HEK293 (cell line): ENCODE results near the gene PDK4.

ENCODE experiments used
- CTCF ChIA-PET: fragments of 350-600 bp; formaldehyde crosslinking; extraction: SDS; loops from one replicate; lab custom pipeline; 2021; ENCODE audit warnings: antibody characterized with exemption; lab: Yijun Ruan, JAX
- POLR2A ChIA-PET: fragments of 300-600 bp; formaldehyde crosslinking; extraction: SDS; loops from one replicate; lab custom pipeline; 2020; ENCODE audit warnings: antibody characterized with exemption, inconsistent platforms; lab: Yijun Ruan, JAX
- H3K27ac ChIP-seq: fragments of 200-500 bp; sonication (Bioruptor generic); 2 replicates; pipeline ENCODE4 v1.5.1; 2014; ENCODE audit warnings: low read depth, low read length, control low read depth, inconsistent platforms; ENCODE audit errors: extremely low read depth
- H3K36me3 ChIP-seq, 2 experiments: fragments of 200-500 bp in 1 of 2; sonication (Bioruptor generic) in 1 of 2; 1 replicate in 1 of 2; 2 replicates in 1 of 2; pipeline ENCODE4 v1.5.1; 2014 to 2017; ENCODE audit warnings: inconsistent platforms in 2 of 2, low read length in 2 of 2; ENCODE audit not compliant: control insufficient read depth in 2 of 2, insufficient read depth in 1 of 2
- H3K4me1 ChIP-seq: fragments of 200-500 bp; sonication (Bioruptor generic); 2 replicates; pipeline ENCODE4 v1.5.1; 2014; ENCODE audit warnings: mild to moderate bottlenecking, low read length, inconsistent platforms; ENCODE audit not compliant: control insufficient read depth, insufficient read depth
- H3K4me3 ChIP-seq: 2 replicates; pipeline ENCODE4 v1.5.1; 2011; ENCODE audit warnings: low read depth, mild to moderate bottlenecking, control low read depth, low read length, moderate library complexity
- H3K9me3 ChIP-seq: fragments of 200-500 bp; sonication (Bioruptor generic); 2 replicates; pipeline ENCODE4 v1.5.1; 2014; ENCODE audit warnings: low read depth, low read length, inconsistent platforms; ENCODE audit not compliant: control insufficient read depth, insufficient read depth
- HOXC10 ChIP-seq: sonication (generic); formaldehyde crosslinking; IDR thresholded peaks from 2 replicates; pipeline ENCODE4 v1.8.1; 2023; ENCODE audit warnings: mild to moderate bottlenecking, missing genetic modification reagents
- MEIS1 ChIP-seq: sonication (generic); formaldehyde crosslinking; IDR thresholded peaks from 2 replicates; pipeline ENCODE4 v1.8.1; 2022; ENCODE audit warnings: missing genetic modification reagents, mild to moderate bottlenecking, borderline replicate concordance
- SP2 ChIP-seq: fragments of 450-650 bp; formaldehyde crosslinking; IDR thresholded peaks from 2 replicates; pipeline ENCODE4 v1.5.1; 2016; ENCODE audit warnings: missing biosample characterization, missing genetic modification characterization
- SP7 ChIP-seq: fragments of 450-650 bp; formaldehyde crosslinking; IDR thresholded peaks from 2 replicates; pipeline ENCODE4 v1.5.1; 2016; ENCODE audit warnings: missing biosample characterization, missing genetic modification characterization
- ZNF19 ChIP-seq: fragments of 450-650 bp; formaldehyde crosslinking; IDR thresholded peaks from 2 replicates; pipeline ENCODE4; 2016; ENCODE audit warnings: missing biosample characterization, missing genetic modification characterization, low read depth
- ZNF202 ChIP-seq: fragments of 450-650 bp; formaldehyde crosslinking; IDR thresholded peaks from 2 replicates; pipeline ENCODE4 v1.5.1; 2016; ENCODE audit warnings: missing biosample characterization, missing genetic modification characterization, borderline replicate concordance
- ZNF23 ChIP-seq: fragments of 450-650 bp; formaldehyde crosslinking; IDR thresholded peaks from 2 replicates; pipeline ENCODE4 v1.5.1; 2016; ENCODE audit warnings: missing biosample characterization, missing genetic modification characterization, borderline replicate concordance
- ZNF266 ChIP-seq: fragments of 450-650 bp; formaldehyde crosslinking; IDR thresholded peaks from 2 replicates; pipeline ENCODE4 v1.5.1; 2016; ENCODE audit warnings: missing biosample characterization, missing genetic modification characterization, low read depth
- ZNF350 ChIP-seq: fragments of 450-650 bp; formaldehyde crosslinking; IDR thresholded peaks from 2 replicates; pipeline ENCODE4 v1.5.0; 2017; ENCODE audit warnings: missing biosample characterization, mild to moderate bottlenecking, missing genetic modification characterization
- ZNF391 ChIP-seq: fragments of 450-650 bp; formaldehyde crosslinking; IDR thresholded peaks from 2 replicates; pipeline ENCODE4 v1.5.1; 2016; ENCODE audit warnings: low read depth, missing biosample characterization, missing genetic modification characterization, borderline replicate concordance
- ZNF423 ChIP-seq: fragments of 450-650 bp; formaldehyde crosslinking; IDR thresholded peaks from 2 replicates; pipeline ENCODE4 v1.5.1; 2016; ENCODE audit warnings: missing biosample characterization, missing genetic modification characterization
- ZNF596 ChIP-seq: fragments of 450-650 bp; IDR thresholded peaks from 2 replicates; pipeline ENCODE4 v1.5.0; 2018; ENCODE audit warnings: missing biosample characterization, mild to moderate bottlenecking, missing genetic modification characterization, moderate library complexity
- ZNF610 ChIP-seq: fragments of 450-650 bp; formaldehyde crosslinking; IDR thresholded peaks from 2 replicates; pipeline ENCODE4 v1.5.1; 2016; ENCODE audit warnings: missing biosample characterization, missing genetic modification characterization, borderline replicate concordance
- ZNF623 ChIP-seq: fragments of 450-650 bp; formaldehyde crosslinking; IDR thresholded peaks from 2 replicates; pipeline ENCODE4 v1.5.1; 2016; ENCODE audit warnings: missing biosample characterization, missing genetic modification characterization
- ZNF624 ChIP-seq: fragments of 450-650 bp; formaldehyde crosslinking; IDR thresholded peaks from 2 replicates; pipeline ENCODE4 v1.5.1; 2017; ENCODE audit warnings: missing biosample characterization, missing genetic modification characterization
- ZNF654 ChIP-seq: fragments of 450-650 bp; formaldehyde crosslinking; IDR thresholded peaks from 2 replicates; pipeline ENCODE4 v1.5.1; 2016; ENCODE audit warnings: low read depth, missing biosample characterization, missing genetic modification characterization
- ZNF664 ChIP-seq: fragments of 450-650 bp; formaldehyde crosslinking; IDR thresholded peaks from 2 replicates; pipeline ENCODE4 v1.5.1; 2016; ENCODE audit warnings: missing biosample characterization, missing genetic modification characterization
- ZNF701 ChIP-seq: fragments of 450-650 bp; formaldehyde crosslinking; IDR thresholded peaks from 2 replicates; pipeline ENCODE4 v1.5.1; 2016; ENCODE audit warnings: missing biosample characterization, missing genetic modification characterization
- ZNF768 ChIP-seq: fragments of 450-650 bp; formaldehyde crosslinking; IDR thresholded peaks from 2 replicates; pipeline ENCODE4 v1.5.1; 2018; ENCODE audit warnings: missing biosample characterization, mild to moderate bottlenecking, missing genetic modification characterization
- ZNF776 ChIP-seq: fragments of 450-650 bp; formaldehyde crosslinking; IDR thresholded peaks from 2 replicates; pipeline ENCODE4 v1.5.0; 2017; ENCODE audit warnings: missing biosample characterization, missing genetic modification characterization, borderline replicate concordance
- ZNF843 ChIP-seq: fragments of 450-650 bp; formaldehyde crosslinking; IDR thresholded peaks from 2 replicates; pipeline ENCODE4 v1.5.1; 2016; ENCODE audit warnings: missing biosample characterization, missing genetic modification characterization
- TF ChIP-seq, protein P1 (sequence below): fragments of 450-650 bp; formaldehyde crosslinking; IDR thresholded peaks from 2 replicates; pipeline ENCODE4 v1.5.1; 2016; ENCODE audit warnings: missing biosample characterization, missing genetic modification characterization, borderline replicate concordance
- TF ChIP-seq, protein P2 (sequence below): fragments of 450-650 bp; formaldehyde crosslinking; conservative IDR thresholded peaks from 2 replicates; pipeline ENCODE4 v1.5.1; 2016; ENCODE audit warnings: low read depth, missing biosample characterization, missing genetic modification characterization
- TF ChIP-seq, protein P3 (sequence below): fragments of 450-650 bp; formaldehyde crosslinking; IDR thresholded peaks from 2 replicates; pipeline ENCODE4 v1.5.1; 2016; ENCODE audit warnings: missing biosample characterization, missing genetic modification characterization
- TF ChIP-seq, protein P4 (sequence below): fragments of 450-650 bp; formaldehyde crosslinking; IDR thresholded peaks from 2 replicates; pipeline ENCODE4 v1.5.1; 2017; ENCODE audit warnings: missing biosample characterization, missing genetic modification characterization
- TF ChIP-seq, protein P5 (sequence below): fragments of 450-650 bp; formaldehyde crosslinking; IDR thresholded peaks from 2 replicates; pipeline ENCODE4 v1.5.1; 2016; ENCODE audit warnings: missing biosample characterization, missing genetic modification characterization

PDK4 gene

DNA sequence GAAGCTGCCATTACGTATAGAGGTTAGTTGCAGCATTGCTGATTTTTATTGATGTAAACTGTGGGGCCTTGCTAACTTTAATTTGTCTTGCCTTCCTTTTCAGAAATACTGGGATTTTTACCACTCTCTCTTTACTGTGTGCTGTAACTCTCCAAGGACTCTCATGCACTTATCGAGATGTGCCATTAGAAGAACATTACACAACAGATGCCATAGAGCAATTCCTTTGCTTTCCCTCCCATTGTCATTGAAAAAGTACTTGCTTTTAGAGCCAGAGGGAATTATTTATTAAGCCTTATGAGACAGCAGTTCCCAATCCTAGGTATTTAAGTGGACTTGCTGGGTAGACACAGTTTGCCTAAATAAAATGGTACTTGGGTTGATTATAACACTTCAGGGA lies 58.8 kb downstream of the PDK4 start (continued):
- TF ChIP-seq, protein P1, sequence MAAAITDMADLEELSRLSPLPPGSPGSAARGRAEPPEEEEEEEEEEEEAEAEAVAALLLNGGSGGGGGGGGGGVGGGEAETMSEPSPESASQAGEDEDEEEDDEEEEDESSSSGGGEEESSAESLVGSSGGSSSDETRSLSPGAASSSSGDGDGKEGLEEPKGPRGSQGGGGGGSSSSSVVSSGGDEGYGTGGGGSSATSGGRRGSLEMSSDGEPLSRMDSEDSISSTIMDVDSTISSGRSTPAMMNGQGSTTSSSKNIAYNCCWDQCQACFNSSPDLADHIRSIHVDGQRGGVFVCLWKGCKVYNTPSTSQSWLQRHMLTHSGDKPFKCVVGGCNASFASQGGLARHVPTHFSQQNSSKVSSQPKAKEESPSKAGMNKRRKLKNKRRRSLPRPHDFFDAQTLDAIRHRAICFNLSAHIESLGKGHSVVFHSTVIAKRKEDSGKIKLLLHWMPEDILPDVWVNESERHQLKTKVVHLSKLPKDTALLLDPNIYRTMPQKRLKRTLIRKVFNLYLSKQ (tag by site-specific recombination), result no peak
- TF ChIP-seq ZNF266 (tag by site-specific recombination), result no peak
- TF ChIP-seq ZNF776, result no peak
- no peak for TF ChIP-seq HOXC10 (CRISPR knock-in tag)
- no peak for TF ChIP-seq ZNF654 (tag by site-specific recombination)
- no peak for TF ChIP-seq ZNF423 (tag by site-specific recombination)
- no peak for TF ChIP-seq ZNF664 (tag by site-specific recombination)
- TF ChIP-seq ZNF391, result no peak
- no peak for TF ChIP-seq SP7 (tag by site-specific recombination)

DNA sequence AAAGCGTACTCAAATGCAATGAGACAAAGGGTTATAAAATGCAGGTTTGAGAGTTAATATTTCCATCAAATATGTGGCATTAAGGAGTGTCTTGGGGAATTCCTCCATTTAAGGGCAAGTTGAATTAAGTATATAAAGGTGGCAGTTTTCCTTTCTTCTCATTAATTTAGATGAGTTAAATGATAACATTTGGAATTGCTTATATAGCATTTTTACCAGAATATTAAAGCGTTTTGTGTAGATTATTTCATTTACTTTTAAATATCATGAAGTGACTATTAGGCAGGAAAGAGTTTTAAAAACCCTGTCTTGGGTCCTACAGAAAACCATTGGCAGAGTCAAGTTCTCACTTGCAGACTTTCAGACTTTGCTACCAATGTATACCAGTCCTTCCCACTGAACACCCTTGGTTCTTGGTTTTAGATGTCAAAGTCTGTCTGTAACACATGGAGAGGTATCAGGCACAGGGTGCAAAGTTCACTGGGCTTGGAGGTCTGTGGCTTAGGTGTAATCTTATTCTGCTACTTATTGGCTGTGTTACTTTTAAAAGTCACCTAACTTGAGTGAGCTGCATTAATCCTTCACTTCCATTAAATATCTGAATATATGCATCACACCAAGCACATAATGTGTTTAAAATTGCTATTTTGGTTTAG lies 59.5 kb downstream of the PDK4 start:
- TF ChIP-seq ZNF596 (tag by site-specific recombination), result no peak
- no peak for TF ChIP-seq ZNF610
- no peak for TF ChIP-seq ZNF19 (tag by site-specific recombination)
- no peak for TF ChIP-seq ZNF843
- TF ChIP-seq, protein P2, sequence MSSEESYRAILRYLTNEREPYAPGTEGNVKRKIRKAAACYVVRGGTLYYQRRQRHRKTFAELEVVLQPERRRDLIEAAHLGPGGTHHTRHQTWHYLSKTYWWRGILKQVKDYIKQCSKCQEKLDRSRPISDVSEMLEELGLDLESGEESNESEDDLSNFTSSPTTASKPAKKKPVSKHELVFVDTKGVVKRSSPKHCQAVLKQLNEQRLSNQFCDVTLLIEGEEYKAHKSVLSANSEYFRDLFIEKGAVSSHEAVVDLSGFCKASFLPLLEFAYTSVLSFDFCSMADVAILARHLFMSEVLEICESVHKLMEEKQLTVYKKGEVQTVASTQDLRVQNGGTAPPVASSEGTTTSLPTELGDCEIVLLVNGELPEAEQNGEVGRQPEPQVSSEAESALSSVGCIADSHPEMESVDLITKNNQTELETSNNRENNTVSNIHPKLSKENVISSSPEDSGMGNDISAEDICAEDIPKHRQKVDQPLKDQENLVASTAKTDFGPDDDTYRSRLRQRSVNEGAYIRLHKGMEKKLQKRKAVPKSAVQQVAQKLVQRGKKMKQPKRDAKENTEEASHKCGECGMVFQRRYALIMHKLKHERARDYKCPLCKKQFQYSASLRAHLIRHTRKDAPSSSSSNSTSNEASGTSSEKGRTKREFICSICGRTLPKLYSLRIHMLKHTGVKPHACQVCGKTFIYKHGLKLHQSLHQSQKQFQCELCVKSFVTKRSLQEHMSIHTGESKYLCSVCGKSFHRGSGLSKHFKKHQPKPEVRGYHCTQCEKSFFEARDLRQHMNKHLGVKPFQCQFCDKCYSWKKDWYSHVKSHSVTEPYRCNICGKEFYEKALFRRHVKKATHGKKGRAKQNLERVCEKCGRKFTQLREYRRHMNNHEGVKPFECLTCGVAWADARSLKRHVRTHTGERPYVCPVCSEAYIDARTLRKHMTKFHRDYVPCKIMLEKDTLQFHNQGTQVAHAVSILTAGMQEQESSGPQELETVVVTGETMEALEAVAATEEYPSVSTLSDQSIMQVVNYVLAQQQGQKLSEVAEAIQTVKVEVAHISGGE (tag by site-specific recombination), result no peak
- TF ChIP-seq ZNF701, result no peak
- TF ChIP-seq, protein P3, sequence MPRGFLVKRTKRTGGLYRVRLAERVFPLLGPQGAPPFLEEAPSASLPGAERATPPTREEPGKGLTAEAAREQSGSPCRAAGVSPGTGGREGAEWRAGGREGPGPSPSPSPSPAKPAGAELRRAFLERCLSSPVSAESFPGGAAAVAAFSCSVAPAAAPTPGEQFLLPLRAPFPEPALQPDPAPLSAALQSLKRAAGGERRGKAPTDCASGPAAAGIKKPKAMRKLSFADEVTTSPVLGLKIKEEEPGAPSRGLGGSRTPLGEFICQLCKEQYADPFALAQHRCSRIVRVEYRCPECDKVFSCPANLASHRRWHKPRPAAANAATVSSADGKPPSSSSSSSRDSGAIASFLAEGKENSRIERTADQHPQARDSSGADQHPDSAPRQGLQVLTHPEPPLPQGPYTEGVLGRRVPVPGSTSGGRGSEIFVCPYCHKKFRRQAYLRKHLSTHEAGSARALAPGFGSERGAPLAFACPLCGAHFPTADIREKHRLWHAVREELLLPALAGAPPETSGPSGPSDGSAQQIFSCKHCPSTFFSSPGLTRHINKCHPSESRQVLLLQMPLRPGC, result no peak
- TF ChIP-seq, protein P4, sequence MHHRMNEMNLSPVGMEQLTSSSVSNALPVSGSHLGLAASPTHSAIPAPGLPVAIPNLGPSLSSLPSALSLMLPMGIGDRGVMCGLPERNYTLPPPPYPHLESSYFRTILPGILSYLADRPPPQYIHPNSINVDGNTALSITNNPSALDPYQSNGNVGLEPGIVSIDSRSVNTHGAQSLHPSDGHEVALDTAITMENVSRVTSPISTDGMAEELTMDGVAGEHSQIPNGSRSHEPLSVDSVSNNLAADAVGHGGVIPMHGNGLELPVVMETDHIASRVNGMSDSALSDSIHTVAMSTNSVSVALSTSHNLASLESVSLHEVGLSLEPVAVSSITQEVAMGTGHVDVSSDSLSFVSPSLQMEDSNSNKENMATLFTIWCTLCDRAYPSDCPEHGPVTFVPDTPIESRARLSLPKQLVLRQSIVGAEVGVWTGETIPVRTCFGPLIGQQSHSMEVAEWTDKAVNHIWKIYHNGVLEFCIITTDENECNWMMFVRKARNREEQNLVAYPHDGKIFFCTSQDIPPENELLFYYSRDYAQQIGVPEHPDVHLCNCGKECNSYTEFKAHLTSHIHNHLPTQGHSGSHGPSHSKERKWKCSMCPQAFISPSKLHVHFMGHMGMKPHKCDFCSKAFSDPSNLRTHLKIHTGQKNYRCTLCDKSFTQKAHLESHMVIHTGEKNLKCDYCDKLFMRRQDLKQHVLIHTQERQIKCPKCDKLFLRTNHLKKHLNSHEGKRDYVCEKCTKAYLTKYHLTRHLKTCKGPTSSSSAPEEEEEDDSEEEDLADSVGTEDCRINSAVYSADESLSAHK (tag by site-specific recombination), result no peak
- no peak for TF ChIP-seq ZNF23 (tag by site-specific recombination)
- TF ChIP-seq ZNF202 (tag by site-specific recombination), result no peak
- no peak for TF ChIP-seq MEIS1 (CRISPR knock-in tag)
- TF ChIP-seq ZNF768 (tag by site-specific recombination), result no peak
- TF ChIP-seq ZNF623 (tag by site-specific recombination), result no peak
- TF ChIP-seq ZNF350, result no peak
- TF ChIP-seq SP2 (tag by site-specific recombination), result no peak
- TF ChIP-seq, protein P5, sequence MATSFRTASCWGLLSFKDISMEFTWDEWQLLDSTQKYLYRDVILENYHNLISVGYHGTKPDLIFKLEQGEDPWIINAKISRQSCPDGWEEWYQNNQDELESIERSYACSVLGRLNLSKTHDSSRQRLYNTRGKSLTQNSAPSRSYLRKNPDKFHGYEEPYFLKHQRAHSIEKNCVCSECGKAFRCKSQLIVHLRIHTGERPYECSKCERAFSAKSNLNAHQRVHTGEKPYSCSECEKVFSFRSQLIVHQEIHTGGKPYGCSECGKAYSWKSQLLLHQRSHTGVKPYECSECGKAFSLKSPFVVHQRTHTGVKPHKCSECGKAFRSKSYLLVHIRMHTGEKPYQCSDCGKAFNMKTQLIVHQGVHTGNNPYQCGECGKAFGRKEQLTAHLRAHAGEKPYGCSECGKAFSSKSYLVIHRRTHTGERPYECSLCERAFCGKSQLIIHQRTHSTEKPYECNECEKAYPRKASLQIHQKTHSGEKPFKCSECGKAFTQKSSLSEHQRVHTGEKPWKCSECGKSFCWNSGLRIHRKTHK (tag by site-specific recombination), result no peak
- no peak for TF ChIP-seq ZNF624 (tag by site-specific recombination)
- no peaks in the 10 kb centered on the region for H3K4me1 ChIP-seq
- POLR2A ChIA-PET, result no interaction called here
- H3K4me3 ChIP-seq, result no peak overlapping the region
- CTCF ChIA-PET, result interaction anchor here (1.2 to 12.5 kb wide), 4 partner anchors 9 to 154 kb away, joined by 5 to 87 read pairs (median 6); no protein-coding TSS in a partner anchor
- H3K36me3 ChIP-seq, result no peaks in the 10 kb centered on the region
- no peaks in the 10 kb centered on the region for H3K9me3 ChIP-seq
- H3K27ac ChIP-seq, result no peak overlapping the region
